ENCODE measurements around the gene PRSS22.

Gene PRSS22

DNA sequence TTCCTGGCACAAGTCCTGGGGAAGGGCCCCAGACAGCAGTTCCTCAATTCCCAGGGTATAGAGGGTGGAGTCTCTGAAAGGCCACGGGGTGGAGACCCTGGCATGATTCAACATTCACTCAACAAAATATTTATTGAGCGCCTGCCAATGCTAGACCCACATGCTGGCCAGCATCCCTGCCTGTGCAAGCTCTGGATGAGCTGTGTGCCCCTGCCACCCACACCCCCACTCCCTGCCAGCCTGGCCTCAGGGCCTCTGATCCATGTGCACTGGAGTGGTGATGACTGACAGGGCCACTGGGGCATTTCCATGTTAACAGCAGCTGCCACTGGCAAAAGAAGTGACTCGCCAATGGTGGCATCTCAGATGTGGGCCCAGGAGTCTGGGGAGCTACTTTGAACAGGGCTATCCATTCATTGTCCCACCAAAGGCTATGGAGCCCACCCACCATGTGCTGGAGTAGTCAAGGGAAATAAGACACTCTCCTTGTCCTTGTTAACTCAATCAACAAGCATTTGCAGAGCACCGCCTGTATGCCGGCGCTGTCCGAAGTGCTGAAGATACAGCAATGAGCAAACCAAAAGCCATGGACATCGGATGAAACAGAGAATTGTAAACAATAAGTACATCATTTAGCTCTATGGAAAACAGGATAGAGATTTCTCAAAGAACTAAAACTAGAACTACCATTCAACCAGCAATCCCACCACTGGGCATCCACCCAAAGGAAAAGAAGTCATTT is 3.0 kb upstream of the PRSS22 start:
- H3K4me3 Mint-ChIP-seq: no peak overlapping the region
- no peak overlapping the region for H3K27ac Mint-ChIP-seq
- peaks cover 7% of the 10 kb centered on the region for H3K4me1 Mint-ChIP-seq
- H3K9me3 Mint-ChIP-seq: peaks cover 3% of the 10 kb centered on the region
- DNase-seq (ENCODE audit: low spot score in 2 of 2): no peak
- no peaks in the 10 kb centered on the region for H3K36me3 Mint-ChIP-seq
- ATAC-seq: no peak

DNA sequence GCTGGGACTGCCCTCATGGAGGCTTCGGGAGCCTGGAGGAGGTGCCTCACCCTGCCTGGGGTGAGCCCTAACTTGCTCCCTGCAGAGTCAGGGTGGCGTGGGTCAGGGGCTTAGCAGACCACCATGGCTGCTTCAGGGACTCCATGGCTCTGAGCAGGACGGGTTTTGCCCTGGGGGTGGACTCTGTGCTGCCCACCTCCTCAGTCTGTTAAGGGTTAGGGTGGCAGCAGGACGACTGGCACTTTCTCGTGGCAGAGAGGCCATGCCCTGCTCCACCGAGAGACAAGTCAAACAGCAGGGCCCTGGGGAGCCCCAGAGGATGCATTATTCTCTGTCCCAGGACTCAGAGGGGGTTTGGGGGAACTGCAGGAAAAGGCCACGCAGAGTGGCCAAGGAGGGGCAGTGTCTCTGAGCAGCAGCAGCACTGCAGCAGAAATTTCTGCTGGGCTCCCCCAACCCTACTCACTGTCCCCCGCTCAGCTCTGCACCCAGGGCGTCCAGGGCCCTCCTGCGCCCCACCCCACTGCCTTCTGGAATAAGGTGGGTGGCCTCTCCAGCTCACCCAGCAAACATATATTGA is 1.8 kb upstream of the PRSS22 start:
- Mint-ChIP-seq H3K27ac (no peak overlapping the region), H3K9me3 (peaks cover 3% of the 10 kb centered on the region), H3K4me1 (peaks cover 7% of the 10 kb centered on the region), H3K36me3 (no peaks in the 10 kb centered on the region), H3K4me3 (no peak overlapping the region)
- ATAC-seq: no peak
- no peak for DNase-seq (ENCODE audit: low spot score in 2 of 2)

DNA sequence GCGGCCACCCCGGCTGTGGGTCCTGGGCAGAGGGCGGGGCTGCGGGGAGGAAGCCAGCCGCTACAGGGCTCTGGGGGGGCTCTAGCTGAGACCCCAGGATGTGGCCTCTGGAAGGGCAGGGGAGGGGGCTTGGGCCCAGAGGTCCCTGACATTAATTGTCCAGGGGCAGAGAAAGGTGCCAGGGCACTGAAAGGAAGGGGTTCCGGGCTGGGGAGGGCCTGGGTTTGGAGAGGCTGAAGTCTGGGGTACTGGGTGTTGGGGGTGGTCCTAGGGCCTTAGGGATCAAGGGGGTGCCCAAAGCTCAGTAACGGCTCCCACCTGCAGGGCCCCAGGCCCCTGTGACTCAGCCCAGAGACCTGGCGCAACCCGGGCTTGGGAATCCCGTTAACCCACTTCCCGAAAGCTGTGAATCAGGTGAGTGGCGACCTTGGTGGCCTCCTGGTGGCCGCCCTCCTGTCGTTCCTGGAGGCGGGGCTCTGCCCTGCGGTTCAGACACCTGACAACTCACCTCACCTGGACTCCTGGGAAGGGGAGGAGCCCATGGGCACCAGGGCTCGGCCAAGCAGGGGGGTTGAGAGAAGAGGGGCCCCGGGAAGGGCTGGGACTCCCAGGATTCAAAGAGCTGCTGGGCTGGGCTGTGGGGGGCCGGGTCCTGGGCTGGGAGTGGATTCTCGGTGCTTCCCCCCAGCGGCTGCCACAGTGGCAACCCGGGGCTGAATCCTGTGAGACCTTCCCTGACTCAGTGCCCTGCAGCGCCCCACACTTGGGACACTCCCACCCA is 465 bp upstream of the PRSS22 start:
- no peak overlapping the region for H3K27ac Mint-ChIP-seq
- H3K4me3 Mint-ChIP-seq: peak overlapping the region; percentile 77
- peaks cover 7% of the 10 kb centered on the region for H3K4me1 Mint-ChIP-seq
- H3K36me3 Mint-ChIP-seq: no peaks in the 10 kb centered on the region
- DNase-seq (ENCODE audit: low spot score in 2 of 2) (no peak), ATAC-seq (peak; percentile 38)
- peaks cover 11% of the 10 kb centered on the region for H3K9me3 Mint-ChIP-seq

DNA sequence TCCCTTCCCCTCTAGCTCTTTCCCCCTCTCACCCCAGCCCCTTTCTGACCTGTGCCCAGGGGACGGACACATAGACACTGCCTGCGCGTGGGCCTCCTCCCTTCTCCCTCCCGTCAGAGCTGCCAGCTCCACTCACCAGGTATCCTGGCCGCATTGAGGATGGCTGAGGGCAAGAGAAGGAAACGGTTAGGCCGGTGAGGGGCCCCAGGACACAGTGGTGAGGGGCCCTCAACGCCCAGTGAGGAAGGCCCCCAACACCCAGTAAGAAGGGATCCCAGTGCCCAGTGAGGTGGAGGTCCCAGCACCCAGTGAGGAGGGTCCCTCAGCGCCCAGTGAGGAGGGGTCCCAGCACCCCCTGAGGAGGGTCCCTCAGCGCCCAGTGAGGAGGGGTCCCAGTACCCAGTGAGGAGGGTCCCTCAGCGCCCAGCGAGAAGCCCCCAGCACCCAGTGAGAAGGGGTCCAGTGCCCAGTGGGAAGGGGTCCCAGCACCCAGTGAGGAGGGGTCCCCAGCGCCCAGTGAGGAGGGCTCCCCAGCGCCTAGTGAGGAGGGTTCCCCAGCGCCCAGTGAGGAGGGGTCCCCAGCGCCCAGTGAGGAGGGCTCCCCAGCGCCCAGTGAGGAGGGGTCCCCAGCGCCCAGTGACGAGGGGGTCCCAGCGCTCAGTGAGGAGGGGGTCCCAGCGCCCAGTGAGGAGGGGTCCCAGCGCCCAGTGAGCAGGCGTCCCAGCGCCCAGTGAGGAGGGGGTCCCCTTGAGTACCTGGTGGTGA is 1.1 kb downstream of the PRSS22 start:
- DNase-seq (ENCODE audit: low spot score in 2 of 2) (no peak), ATAC-seq (no peak)
- Mint-ChIP-seq H3K4me3 (peak overlapping the region; percentile 77), H3K9me3 (peaks cover 11% of the 10 kb centered on the region), H3K27ac (peak overlapping the region; percentile 78), H3K36me3 (no peaks in the 10 kb centered on the region), H3K4me1 (peaks cover 7% of the 10 kb centered on the region)

DNA sequence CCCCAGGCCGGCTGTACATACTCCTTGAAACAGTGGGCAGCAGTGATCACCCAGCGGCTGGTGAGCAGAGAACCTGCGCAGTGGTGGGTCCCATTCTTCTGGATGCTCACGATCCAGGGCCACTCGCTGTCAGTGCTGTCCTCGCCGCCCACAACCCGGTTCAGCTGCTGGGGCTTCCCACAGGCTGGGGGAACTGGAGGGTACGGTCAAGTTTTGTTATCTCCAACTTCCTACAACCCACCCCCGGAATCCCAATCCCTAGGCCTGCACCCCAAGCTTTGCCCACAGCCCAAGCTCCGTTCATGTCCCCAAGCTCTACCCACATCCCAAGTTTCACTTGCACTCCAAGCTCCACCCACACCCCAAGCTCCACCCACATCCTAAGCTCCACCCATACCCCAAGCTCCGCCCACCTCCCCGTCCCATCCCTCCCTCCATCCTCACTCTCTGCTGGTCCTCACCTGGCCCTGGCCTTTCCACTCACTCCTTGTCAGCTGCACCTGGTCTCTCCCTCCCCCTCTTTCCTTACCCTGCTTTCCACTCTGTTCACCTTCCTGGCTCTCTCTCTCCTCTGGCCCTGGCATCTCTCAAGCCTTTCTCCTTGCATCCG is 1.8 kb downstream of the PRSS22 start:
- ATAC-seq (no peak), DNase-seq (ENCODE audit: low spot score in 2 of 2) (no peak)
- H3K9me3 Mint-ChIP-seq: peaks cover 9% of the 10 kb centered on the region
- no peaks in the 10 kb centered on the region for H3K36me3 Mint-ChIP-seq
- H3K4me1 Mint-ChIP-seq: peaks cover 7% of the 10 kb centered on the region
- H3K4me3 Mint-ChIP-seq: no peak overlapping the region
- H3K27ac Mint-ChIP-seq: no peak overlapping the region

DNA sequence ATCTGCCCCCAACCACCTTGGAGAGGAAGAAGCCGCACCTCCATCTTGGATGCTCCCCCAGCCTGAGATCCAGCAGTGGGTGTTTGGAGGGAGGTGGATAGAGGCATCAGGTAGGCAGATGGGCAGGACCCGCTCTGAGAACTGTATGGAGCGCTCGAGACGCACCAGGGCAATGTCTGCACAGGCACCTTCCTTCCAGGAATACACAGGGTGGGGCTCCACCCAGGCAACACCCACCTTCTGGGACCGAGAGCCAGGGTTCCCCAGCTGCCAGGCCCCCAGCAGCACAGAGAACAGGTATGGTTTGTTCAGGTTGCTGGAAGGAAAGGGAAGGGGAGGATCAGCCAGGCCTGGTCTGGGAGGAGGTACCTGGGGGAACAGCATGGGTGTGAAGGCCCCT is 2.4 kb downstream of the PRSS22 start:
- no peak for ATAC-seq
- Mint-ChIP-seq H3K9me3 (peaks cover 8% of the 10 kb centered on the region), H3K27ac (no peak overlapping the region), H3K36me3 (no peaks in the 10 kb centered on the region), H3K4me1 (peaks cover 8% of the 10 kb centered on the region), H3K4me3 (no peak overlapping the region)
- no peak for DNase-seq (ENCODE audit: low spot score in 2 of 2)

DNA sequence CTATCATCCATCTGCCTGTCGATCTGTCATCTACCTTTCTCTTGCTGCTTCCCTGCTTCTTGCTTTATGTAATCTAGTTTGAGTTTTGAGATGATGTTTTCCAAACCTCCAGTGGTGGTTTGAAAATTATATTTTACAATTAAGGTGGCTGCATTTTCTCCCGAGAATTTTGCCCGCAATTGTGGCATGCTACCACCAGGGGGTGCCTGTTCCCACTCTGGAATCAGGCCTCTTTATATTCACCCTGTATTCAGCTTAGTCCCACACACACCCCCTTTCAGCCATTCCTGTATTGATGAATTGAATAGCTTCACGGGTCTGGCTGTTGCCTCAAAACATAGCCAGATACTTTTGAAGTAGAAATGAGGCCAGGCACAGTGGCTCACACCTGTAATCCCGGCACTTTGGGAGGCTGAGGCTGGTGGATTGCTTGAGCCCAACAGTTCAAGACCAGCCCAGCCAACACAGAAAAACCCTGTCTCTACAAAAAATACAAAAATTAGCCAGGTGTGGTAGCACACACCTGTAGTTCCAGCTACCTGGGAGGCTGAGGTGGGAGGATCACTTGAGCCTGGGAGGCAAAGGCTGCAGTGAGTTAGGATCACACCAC is 3.2 kb downstream of the PRSS22 start:
- no peak overlapping the region for H3K4me3 Mint-ChIP-seq
- no peaks in the 10 kb centered on the region for H3K36me3 Mint-ChIP-seq
- DNase-seq (ENCODE audit: low spot score in 2 of 2): no peak
- peak overlapping the region; percentile 10 for H3K27ac Mint-ChIP-seq
- H3K4me1 Mint-ChIP-seq: peaks cover 14% of the 10 kb centered on the region
- ATAC-seq: no peak
- peaks cover 8% of the 10 kb centered on the region for H3K9me3 Mint-ChIP-seq

DNA sequence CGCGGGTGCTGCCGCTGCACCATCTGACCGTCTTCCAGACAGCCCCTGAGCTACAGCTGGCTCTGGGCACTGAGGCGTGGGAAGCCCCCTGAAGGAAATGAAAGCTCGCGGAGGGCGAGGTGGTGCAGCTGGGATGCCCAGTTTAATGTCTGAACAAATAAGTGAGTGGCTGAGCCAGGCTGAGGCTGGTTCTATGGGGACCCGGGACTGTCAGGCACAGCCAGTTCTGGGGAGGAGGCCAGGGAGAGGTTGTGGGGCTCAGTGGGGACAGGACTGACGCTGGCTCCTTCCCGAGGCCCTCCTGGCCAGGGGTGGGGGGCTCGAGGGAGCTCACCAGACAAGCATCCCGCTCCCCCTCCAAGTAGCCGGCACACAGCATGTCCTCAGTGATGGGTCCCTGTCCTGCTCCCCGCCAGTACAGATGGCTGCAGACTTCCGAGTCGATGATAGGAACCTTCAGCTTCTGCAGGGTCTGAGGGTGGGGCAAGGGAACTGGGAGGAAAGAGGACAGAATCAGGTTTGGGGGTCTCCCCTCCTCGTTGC is 4.4 kb downstream of the PRSS22 start:
- H3K9me3 Mint-ChIP-seq: peaks cover 8% of the 10 kb centered on the region
- H3K36me3 Mint-ChIP-seq: no peaks in the 10 kb centered on the region
- ATAC-seq: no peak
- no peak overlapping the region for H3K27ac Mint-ChIP-seq
- no peak overlapping the region for H3K4me3 Mint-ChIP-seq
- no peak for DNase-seq (ENCODE audit: low spot score in 2 of 2)
- H3K4me1 Mint-ChIP-seq: peaks cover 20% of the 10 kb centered on the region

DNA sequence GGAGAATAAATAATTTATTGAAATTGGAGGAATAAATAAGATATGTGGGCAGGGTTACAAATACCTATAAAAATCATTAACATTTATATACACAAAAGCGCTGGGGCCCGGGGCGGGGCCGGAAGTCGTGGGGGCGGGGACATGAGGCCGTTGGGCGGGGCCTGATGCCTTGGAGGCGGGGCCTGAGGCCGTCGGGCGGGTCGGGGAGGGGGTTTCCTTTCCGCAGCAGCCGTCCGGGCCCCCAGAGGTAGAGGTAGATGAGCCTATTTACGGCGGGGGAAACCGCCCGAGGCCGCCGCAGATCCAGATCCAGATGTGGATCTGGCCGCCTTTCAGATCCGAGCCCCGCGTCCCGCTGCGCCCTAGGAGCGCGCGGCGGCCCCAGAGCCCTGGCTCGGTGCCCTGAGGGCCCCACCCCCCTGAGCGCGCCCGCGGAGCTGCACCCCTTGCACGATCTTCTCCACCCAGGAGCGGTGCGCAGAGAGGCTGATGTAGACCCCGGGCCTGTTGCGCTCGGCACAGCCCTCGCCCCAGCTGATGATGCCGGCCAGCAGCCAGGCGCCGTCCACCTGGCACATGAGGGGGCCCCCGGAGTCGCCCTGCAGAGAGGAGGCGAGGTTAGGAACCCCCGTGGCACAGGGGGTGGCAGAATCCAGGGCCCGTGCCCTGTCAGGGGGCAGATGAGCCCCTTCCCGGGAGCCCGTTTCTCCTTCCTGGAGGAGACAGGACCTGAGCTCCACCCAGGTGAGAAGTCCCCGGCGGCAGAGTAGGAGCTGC is 5.1 kb downstream of the PRSS22 start:
- Mint-ChIP-seq H3K4me1 (peaks cover 20% of the 10 kb centered on the region), H3K4me3 (no peak overlapping the region), H3K27ac (no peak overlapping the region), H3K9me3 (peaks cover 8% of the 10 kb centered on the region), H3K36me3 (no peaks in the 10 kb centered on the region)
- no peak for DNase-seq (ENCODE audit: low spot score in 2 of 2)
- ATAC-seq: no peak

DNA sequence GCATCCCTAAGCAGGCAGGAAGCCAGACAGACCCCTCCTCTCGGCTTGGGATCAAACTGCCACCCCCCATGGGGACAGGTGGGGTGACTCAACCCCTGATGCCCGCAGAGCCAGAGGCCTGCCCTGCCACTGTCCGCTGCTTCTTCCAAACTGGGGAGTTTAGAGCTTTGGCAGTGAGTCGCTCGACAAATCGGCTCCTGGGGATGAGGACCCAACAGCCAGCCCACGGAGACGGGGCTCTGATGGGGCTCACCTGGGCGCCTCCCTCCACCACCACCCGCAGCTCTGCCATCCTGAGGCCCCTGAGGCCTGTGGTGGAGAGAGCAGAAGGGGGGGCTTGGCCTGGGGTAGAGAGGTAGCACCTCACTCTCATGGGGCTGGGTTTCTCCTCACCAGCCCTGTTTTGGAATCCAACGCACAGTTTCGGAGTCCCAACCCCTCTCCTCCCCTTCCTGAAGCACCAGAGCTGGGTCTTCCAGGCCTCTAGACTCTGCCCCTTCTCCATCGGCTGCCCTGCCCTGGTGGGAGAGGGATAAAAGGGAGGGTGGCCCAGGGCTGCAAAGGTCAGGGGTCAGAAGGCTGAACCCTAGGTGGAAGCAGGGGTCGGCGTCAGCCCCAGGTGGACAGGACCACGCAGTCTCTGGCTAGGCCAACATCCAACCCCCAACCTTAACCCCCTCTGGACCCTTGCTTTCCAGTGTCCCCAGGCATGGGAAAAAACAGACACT is 5.8 kb downstream of the PRSS22 start:
- peaks cover 16% of the 10 kb centered on the region for H3K4me1 Mint-ChIP-seq
- no peak overlapping the region for H3K27ac Mint-ChIP-seq
- ATAC-seq (no peak), DNase-seq (ENCODE audit: low spot score in 2 of 2) (no peak)
- no peak overlapping the region for H3K4me3 Mint-ChIP-seq
- H3K9me3 Mint-ChIP-seq: peaks cover 8% of the 10 kb centered on the region
- no peaks in the 10 kb centered on the region for H3K36me3 Mint-ChIP-seq

DNA sequence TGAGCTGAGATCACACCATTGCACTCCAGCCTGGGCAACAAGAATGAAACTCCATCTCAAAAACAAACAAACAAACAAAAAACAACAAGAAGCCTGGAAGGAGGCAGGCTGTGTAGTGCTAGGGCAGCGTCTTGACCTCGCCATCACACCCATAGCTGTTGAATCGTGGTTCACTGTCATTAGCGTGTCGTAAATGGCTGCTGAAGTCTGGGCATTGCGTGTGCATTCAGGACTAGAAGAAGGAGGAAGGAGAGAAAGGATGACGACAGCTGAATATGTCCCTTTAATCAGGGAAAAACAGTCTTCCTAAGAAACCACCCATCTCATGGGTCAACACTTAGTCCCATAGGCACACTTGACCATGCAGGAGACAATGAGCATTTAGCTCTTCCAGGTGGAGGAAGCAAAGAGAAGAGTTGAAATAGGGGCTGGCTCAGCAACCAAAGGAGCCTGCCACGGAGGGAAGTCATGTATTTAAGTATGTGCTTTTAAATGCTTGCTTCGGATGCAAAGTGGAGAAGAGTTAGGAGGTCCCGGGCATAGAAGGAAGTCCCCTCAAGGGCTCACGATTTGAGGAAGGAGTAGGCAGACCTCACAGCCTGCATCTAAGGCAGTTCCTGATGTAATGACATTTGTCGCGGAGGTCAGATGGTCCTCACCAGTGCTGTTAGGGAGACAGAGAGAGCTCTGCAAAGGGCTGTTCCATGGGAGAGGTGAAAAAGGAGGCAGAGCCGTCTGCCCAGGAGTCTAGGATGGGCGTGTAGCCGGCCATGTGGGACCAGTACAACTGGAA is 8.8 kb downstream of the PRSS22 start:
- no peaks in the 10 kb centered on the region for H3K36me3 Mint-ChIP-seq
- H3K4me3 Mint-ChIP-seq: no peak overlapping the region
- ATAC-seq (no peak), DNase-seq (ENCODE audit: low spot score in 2 of 2) (no peak)
- H3K27ac Mint-ChIP-seq: no peak overlapping the region
- H3K9me3 Mint-ChIP-seq: peaks cover 2% of the 10 kb centered on the region
- peaks cover 42% of the 10 kb centered on the region for H3K4me1 Mint-ChIP-seq

DNA sequence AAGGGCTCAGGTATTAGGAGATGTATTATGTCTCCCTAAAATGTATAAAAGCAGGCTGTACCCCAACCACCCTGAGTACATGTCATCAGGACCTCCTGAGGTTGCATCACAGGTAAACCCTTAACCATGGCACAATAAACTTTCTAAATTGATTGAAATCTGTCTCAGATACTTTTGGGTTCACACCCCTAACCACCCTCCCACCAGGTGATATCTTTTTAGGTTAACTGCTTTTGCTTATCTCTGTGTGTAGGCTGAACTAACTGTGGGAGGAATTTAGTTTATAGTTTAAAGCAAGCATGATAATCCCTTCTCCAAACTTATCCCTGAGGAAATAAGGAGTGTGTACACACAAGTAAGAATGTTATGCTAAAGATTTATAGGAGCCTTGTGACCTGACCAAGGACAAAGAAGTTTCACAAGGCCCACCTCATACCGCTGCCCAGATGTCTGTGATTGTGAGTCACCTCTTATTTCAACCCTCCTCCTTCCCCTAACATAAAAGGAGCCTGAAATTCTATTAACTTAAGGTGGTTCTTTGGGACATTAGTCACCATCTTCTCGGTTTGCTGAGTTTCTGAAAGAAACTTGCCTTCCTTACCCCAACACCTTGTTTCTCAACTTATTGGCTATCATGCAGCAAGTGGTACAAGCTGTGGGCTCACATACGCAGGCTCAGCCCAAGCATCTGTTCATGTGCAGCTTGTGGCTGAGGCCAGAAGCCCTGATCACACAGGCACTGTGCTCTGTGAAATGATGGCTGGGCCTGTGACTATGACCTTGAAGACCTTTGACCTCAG is 11.3 kb downstream of the PRSS22 start:
- Mint-ChIP-seq H3K36me3 (peaks cover 8% of the 10 kb centered on the region), H3K9me3 (no peaks in the 10 kb centered on the region), H3K27ac (peak overlapping the region; percentile 44), H3K4me3 (peak overlapping the region; percentile 25), H3K4me1 (peaks cover 56% of the 10 kb centered on the region)
- no peak for DNase-seq (ENCODE audit: low spot score in 2 of 2)
- ATAC-seq: peak; percentile 87
